GM19372 (cell line): ENCODE data around the gene FANK1.
"Not testable (repeated sequence)": the region's sequence is repeated elsewhere in the genome, so short reads cannot be mapped to it uniquely, and the experiment has no call there.

Experiments used
- ATAC-seq: cut with Tn5 transposase; IDR thresholded peaks from one replicate; pipeline ENCODE4 v1.9.1; 2021; ENCODE audit warnings: mild to moderate bottlenecking, low read depth, moderate library complexity; ENCODE audit not compliant: unreplicated experiment

FANK1 gene

DNA sequence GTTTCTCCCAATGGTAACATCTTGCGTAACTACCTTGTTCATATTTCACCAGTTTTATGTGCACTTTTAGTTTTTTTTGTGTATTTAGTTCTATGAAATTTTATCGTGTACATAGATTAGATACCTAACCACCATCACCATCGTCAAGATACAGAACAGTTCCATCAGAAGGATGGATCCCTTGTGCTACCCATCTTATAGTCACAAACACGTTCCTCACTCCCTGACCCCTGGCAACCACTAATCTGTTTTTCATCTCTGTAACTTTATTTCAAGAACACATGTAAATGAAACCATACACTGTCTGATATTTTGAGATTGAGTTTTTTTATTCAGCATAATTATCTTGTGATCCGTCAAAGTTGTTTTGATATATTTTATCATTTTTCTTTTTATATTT, 29.9 kb downstream of the FANK1 start:
- no peak for ATAC-seq

DNA sequence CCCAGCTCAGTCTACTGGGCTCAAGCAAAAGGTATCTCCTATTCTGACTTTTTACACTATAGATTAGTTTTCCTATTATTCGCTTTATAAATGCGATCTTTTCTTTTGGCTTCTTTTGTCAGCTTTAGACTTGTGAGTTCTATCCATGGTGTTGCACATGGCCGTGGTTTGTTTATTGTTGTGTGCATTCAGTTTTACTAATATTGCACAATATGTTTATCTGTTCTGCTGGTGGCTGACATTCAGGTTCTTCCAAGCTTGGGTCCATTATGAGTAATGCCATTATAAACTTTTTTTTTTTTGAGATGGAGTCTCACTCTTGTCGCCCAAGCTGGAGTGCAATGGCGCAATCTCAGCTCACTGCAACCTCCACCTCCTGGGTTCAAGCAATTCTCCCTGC, 30.9 kb downstream of the FANK1 start:
- not testable (repeated sequence) for ATAC-seq

DNA sequence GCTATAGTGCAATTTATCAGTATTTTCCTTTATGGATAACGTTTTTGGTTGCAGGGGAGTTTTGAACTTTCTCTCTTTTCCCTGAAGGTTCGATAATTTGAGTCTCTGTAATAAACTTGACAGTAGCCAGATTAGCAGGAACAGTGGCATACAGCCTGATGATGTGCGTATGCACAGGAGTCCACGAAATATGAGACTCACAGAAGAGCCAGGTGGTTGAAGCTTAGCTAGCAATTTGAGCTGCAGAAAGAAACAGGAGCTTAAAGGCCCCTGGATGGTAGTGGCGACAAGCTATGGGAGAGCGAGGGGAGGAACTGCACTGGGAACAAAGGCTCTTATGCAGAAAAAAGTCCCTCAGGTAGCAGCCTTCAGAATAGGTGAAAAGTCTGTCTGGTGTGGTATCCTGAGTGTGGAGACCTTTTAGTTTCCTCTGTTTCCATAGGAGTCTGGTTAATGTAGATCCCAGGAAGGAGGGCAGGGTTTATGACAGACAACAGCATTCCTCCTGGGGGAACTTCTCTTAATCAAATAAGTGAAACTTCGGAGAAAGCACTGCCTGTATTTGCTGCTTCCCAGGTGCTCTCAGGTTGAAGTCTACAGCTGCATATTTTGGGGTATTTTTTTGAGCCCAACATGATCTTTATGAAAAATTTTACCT, 32.7 kb downstream of the FANK1 start:
- ATAC-seq: no peak

DNA sequence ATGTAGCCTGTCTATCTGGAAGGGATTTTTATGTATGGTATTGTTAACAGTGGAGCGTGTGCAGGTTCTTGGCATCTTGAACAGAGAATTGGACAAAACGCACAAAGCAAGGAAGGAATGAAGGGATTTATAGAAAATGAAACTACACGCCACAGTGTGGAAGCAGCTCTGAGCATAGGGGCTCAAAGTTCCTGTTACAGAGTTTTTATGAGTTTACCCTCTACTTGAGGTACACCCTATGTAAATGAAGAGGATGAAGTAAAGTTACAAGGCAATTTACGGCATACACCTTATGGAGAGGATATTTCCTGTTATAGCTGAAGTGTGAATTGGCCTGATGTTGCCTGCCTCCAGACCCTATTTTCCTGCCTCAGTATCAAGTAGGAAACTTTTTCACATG, 33.3 kb downstream of the FANK1 start:
- ATAC-seq: no peak

DNA sequence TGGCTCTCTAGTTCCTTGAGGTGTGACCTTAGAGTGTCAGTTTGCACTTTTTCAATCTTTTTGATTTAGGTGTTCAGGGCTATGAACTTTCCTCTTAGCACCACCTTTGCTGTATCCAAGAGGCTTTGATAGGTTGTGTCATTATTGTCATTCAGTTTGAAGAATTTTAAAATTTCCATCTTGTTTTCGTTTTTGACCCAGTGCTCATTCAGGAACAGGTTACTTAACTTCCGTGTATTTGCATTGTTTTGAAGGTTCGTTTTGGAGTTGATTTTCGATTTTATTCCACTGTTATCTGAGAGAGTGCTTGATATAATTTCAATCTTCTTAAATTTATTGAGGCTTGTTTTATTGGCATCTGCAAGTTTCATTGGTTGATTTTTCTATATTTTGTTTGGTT, 37.3 kb downstream of the FANK1 start:
- ATAC-seq: no peak

DNA sequence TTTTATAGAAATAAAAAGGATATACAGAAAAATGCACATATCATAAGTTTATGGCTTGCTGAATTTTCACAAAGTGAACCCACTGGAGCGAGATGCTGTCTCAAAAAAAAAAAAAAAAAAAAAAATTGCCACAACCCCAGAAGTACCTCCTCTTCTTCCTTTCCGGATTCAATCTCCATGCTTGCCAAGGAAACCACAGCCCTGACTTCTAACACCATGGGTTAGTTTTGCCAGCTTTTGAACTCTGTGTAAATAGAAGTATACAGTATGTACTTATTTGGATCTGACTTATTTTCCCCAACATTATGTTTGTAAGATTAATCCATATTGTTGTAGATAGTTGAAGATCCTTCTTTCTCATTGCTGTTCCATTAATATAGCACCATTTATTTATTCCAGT, 40.0 kb downstream of the FANK1 start:
- ATAC-seq: no peak

DNA sequence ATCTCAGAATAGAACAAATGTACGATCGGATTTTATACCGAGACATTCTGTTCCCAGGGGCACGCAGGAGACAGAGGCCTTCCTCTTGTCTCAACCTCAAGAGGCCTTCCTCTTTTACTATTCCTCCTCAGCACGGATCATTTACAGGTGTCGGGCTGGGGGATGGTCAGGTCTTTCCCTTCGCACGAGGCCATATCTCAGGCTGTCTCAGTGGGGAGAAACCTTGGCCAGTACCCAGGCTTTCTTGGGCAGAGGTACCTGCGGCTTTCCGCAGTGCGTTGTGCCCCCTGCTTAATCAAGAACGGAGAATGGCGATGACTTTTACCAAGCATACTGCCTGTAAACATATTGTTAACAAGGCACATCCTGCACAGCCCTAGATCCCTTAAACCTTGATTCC, 44.2 kb downstream of the FANK1 start:
- ATAC-seq: no peak

DNA sequence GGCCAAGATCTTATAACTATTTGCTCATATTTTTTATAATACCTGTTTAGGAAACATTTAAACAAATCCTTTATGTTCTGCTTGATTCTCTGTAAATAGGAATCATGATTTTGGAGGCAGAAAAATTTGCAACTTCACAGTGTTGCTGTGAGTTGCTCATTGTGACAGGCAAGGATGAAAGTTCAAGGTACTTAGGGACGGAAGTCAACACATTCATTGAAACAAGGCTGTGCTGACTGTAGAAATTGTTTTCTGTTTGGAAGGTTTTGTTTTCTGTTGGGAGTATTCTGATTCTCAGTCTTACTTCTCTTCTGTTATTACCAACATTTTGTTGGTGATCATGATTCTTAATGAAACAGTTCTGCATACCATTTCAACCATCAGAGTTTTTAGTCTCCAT, 54.9 kb downstream of the FANK1 start:
- no peak for ATAC-seq

DNA sequence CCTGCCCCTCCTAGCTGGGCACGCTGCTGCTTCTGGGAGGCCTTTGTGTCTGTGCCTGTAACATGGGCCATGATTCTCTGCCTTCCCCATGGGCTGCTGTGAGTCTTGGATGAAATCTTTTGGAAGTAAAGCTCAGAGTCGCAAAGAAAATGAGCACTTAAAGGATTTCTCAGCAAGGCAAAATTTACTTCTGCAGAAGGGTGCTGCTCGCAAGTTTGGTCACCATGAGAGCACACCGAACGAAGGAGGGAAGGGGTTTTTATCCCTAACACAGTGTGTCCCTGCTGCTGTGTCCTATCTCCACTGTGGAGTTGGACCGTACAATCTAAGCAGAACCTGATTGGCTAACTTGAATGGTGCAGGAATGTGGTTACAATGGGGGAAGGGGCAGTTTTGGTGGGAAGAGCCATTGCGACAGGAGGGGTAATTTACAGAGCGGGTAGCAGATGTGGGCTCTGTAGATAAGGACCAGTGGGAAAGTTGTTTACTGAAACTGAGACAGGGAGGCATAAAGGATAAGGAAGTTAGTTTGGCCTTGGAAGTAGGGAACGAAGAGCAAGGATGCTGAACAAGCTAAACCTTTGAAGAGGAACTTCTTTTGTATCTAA, 57.5 kb downstream of the FANK1 start:
- no peak for ATAC-seq

DNA sequence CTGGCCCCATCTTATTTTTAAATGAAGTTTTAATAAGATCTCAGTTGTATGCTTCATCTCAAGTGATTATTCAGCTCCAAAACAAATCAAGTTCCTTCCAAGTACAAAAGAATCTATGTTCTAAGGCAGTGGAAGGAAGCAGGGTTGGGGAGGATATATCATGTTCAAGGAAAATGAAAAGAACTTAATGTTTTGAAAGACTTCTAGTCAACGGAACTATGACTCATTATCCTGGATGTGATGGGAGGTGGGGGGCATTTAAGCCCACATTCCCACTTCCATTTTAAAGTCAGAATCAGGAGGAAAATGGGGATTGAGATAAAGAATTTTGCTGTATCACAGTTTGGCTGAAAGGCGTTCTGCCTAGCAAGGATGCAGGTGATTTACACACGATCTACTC, 59.4 kb downstream of the FANK1 start:
- no peak for ATAC-seq

DNA sequence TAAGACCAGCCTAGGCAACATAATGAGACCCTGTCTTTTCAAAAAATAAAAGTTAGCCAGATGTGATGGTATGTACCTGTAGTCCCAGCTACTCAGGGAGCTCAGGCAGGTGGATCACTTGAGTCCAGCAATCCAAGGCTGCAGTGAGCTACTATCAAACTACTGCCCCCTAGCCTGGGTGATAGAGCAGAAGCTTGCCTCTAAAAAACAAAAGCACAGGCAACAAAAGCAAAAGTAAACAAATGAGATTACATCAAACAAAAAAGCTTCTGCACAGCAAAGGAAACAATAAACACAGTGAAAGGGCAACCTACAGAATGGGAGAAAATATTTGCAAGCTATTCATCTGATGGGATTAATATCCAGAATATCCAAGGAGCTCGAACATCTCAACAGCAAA, 65.4 kb downstream of the FANK1 start:
- ATAC-seq: no peak

DNA sequence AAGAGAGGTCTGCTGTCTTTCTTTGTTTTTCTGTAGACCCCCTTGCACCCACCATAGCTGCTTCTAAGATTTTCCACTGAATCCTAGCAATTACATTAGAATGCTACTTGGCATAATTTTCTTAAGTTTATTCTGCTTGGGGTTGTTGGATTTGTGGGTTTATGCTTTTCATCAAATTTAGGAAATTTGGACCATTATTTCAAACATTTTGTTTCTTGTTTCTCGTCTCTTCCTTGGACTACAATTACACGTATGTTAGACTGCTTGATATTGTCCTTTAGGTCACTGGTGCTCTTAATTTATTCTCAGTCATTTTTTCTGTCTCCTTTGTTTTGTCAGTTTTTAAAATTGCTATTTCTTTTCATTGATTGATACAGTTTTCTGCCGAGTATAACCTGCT, 65.8 kb downstream of the FANK1 start:
- ATAC-seq: no peak

DNA sequence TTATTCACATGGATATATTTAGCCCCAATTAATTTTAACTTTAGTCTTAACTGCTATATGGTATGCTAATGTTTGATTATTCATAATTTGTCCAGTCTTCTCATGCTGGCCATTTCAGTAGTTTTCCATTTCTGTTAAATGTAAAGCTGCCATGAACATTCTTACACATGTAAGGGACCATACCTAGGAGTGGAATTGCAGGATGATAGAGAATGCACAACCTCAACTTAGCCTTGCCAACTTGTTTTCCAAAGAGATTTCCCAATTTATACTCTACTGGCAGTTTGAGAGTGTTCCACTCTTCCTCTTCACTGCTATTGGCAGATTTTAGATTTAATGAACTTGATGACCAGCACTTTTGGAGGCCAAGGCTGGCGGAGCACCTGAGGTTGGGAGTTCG, 68.2 kb downstream of the FANK1 start:
- ATAC-seq: no peak

DNA sequence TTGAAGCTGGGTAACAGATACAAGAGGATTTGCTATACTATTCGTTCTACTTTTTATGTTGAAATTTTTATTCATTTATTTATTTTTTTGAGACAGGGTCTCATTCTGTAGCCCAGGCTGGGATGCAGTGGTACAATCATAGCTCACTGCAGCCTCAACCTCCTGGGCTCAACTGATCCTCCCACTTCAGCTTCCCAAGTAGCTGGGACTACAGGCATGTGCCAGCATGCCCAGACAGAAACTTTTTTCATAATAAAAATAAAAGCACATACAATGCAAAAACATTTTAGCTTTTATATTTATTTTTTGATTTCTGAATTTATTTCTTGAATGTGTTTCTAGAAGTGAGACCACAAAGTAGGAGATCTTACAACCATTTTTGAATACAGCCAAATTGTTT, 71.2 kb downstream of the FANK1 start:
- no peak for ATAC-seq

DNA sequence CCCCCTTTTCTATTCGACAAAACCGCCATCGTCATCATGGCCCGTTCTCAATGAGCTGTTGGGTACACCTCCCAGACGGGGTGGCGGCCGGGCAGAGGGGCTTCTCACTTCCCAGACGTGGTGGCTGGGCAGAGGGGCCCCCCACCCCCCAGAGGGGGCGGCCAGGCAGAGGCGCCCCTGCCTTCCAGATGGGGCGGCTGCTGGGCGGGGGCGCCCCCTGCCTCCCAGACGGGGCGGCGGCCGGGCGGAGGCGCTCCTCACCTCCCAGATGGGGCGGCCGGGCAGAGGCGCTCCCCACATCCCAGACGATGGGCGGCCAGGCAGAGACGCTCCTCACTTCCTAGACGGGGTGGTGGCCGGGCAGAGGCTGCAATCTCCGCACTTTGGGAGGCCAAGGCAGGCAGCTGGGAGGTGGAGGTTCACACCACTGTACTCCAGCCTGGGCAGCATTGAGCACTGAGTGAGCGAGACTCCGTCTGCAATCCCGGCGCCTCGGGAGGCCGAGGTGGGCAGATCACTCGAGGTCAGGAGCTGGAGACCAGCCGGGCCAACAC, 73.8 kb downstream of the FANK1 start:
- not testable (repeated sequence) for ATAC-seq

DNA sequence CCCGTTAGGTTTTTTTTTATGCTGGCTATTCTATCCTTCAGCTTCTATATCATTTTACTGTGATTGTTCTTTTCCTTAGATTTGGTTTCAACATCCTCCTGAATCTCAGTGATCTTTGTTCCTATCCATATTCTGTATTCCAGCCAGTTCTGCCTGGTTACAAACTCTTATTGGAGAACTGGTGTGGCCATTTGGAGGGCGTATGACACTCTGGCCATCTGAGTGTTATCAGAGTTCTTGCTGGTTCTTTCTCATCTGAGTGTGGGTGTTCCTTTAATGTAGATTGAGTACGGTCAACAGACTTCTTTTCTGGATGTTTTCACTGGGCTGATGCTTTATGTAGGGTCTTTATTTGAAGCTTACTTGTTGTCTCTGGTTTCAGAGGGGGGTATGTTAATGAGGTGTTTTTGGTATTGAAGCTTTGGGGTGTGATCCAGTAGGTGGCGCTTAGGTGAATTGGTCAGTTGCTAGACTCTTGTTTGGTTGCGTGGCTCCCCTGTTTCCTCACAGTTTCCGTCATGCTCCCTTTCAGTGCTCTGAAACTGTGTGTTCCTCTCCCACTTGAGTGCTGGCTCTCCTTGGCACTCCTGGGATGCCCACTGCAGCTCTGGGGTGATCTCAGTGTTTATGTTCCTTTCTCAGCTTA, 80.7 kb downstream of the FANK1 start:
- ATAC-seq: no peak

DNA sequence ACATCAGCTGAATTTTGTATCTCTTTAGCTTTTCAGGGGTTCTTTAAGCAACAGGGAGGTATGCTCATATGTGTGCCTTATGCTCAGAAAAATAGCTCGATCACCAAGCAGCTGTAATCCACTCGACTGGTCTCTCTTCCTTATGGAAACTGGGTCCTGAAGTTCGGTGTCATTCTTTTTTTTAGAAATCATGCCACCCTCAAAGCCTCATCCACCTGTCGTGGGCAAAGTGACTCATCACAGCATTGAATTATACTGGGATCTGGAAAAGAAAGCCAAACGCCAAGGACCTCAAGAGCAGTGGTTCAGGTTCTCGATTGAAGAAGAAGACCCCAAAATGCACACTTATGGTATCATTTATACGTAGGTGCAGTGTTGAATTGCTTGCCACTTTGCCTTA, 83.6 kb downstream of the FANK1 start:
- no peak for ATAC-seq

DNA sequence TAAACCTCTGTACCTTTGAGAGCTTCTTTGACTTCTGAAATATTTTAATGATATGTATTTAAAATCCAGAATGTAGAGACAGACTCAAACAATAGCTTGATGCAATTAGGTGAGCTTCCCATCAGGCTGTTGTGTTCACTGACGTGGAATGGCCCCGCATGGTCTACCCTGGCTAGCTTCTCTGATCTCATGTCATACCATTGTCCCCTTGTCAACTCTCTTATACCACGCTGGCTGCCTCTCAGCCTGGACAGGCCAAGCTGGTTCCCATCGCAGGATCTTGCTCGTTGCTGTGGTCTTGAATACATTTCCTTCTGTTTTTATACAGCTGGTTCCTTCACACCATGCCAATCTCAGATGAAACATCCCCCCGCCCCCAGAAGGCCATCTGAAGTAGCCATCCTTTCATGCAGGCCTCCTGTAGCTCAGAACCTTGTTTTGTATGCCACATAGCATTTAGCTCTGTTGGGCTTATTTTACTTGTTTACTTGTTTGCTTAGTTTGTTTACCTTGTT, 84.2 kb downstream of the FANK1 start:
- ATAC-seq: no peak

DNA sequence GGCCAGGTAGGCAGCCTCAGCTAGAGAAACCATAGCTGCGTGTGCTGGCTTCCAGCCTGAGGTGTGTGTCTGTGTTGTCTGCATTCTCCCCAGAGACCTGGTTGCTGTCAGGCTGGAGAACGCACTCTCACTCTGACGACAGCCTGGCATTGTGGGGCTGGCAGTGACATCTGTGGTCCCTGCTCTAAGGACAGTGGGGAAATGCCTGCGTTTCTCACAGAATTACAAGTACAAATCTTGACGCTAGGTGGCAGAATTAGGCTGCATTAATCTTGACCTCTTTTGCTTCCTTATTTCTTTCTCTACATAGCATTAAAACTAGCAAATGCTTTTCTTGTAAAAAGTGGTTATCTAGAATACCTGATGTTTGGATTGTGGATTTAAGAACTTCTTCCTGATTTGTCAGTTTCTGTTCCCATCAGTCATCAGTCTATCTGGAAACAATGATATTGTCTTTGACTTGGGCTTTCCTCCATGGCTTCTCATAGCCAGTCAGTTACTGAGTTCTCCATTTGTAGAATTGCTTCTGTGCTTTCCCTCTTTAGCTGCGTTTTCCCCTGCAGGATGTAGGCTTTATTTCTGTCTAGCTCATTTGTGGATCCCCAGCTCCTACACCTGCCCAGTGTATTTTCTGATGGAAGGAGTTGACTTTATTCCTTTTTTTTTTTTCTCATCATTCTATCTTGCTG, 86.0 kb downstream of the FANK1 start:
- ATAC-seq: peak; percentile 61

DNA sequence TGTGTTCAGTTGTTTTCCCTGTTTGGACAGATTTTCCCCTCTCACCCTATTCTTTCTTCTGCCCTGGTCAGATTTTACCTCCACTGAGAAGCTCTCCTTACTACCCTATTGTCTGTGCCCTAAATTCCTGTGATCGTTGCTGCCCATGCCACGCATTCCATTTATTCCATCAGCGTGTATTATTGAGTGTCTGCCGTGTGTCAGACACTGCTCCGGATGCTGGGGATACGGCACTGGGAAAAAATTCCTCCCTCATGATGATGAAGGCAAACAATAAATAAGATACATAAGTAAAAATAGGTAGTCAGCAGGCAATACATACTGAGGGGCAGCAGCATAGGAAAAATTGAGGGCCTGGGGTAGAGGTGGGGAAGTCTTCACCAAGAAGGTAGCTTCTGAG, 86.8 kb downstream of the FANK1 start:
- no peak for ATAC-seq

DNA sequence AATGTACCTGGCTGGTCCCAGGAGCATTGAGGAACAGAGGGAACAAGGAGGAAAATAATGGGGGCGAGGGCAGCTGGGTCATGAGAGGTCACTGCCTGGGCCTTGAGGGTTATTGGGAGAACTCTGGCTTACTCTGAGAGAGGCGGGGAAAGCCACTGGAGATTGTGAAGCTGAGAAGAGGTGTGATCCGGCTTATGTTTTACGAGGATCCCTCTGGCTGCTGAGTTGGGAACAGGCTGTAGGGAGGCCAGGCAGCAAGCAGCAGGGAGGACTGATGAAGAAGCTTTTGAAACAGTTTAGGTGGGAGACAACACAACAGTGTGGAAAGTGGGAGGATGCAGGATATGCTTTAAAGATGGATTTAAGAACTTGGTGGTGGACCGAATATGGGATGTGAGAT, 87.3 kb downstream of the FANK1 start:
- no peak for ATAC-seq
